Kidney (tissue), 14 donors: ENCODE results near the gene CALY. TPM values are rescaled to one million over a fixed set of nuclear protein-coding genes. Genes with fewer than 3 reads are reported as not detected.
A peak's percentile ranks its signal among the peaks of the same experiment; 100 is the strongest.

Source experiments
- DNase-seq, 5 donors: peaks; one replicate each; pipeline ENCODE4 v3.0.0-alpha.2; 2013 to 2020
- FAIRE-seq: peaks from 2 replicates; lab custom pipeline; 2012; peaks lifted over from hg19 to GRCh38; lab: Jason Lieb, UNC
- H3K27ac ChIP-seq, 2 donors: one replicate each; pipeline ENCODE4 v1.7.0; 2013; ENCODE audit warnings: low read depth in 2 of 2, low read length in 2 of 2, inconsistent platforms in 1 of 2
- H3K27me3 ChIP-seq: one replicate; pipeline ENCODE4 v1.7.1; 2013; ENCODE audit warnings: low read length, inconsistent platforms; ENCODE audit not compliant: control insufficient read depth, insufficient read depth
- H3K36me3 ChIP-seq, 3 donors: one replicate each; pipeline versions ENCODE4 v1.7.0 to v1.7.1; 2013; ENCODE audit warnings: low read length in 3 of 3, control low read depth in 1 of 3, inconsistent platforms in 1 of 3; ENCODE audit not compliant: insufficient read depth in 3 of 3, control insufficient read depth in 2 of 3
- H3K4me1 ChIP-seq, 3 donors: one replicate each; pipeline versions ENCODE4 v1.7.0 to v1.7.1; 2013; ENCODE audit warnings: low read length in 3 of 3, inconsistent platforms in 1 of 3, low read depth in 1 of 3; ENCODE audit not compliant: control insufficient read depth in 2 of 3, insufficient read depth in 2 of 3
- H3K4me3 ChIP-seq, 3 donors: one replicate each; pipeline versions ENCODE4 v1.7.0 to v1.8.1; 2013; ENCODE audit warnings: low read length in 3 of 3, control low read depth in 1 of 3, inconsistent platforms in 1 of 3
- H3K9ac ChIP-seq, 3 donors: one replicate each; pipeline versions ENCODE4 v1.7.0 to v1.7.1; 2013; ENCODE audit warnings: low read length in 3 of 3, control low read depth in 1 of 3, inconsistent platforms in 1 of 3
- H3K9me3 ChIP-seq, 3 donors: one replicate each; pipeline versions ENCODE4 v1.7.0 to v1.7.1; 2013; ENCODE audit warnings: low read length in 3 of 3, control low read depth in 1 of 3, inconsistent platforms in 1 of 3; ENCODE audit not compliant: control insufficient read depth in 2 of 3, insufficient read depth in 1 of 3
- CTCF ChIP-seq: IDR thresholded peaks from 3 replicates; pipeline ENCODE4 v1.5.1; 2012; ENCODE audit warnings: mild to moderate bottlenecking, moderate library complexity, borderline replicate concordance; ENCODE audit not compliant: insufficient read depth; ENCODE audit errors: extremely low read depth
- intact Hi-C: fragments of 100-400 bp; cut with DNase I; formaldehyde crosslinking; loops from one replicate; pipeline ENCODE4 v1.11.1; 2022
- polyA plus RNA-seq: library from polyadenylated mRNA; stranded (reverse); fragments of 350-450 nt; fragmentation: Illumina TruSeq; extraction: RNeasy Lipid Tissue Mini Kit (QIAGEN cat#74804); gene quantifications from one replicate; pipeline ENCODE4 v1.2.3, GENCODE V29; 2014; ENCODE audit warnings: low read depth, low replicate concordance; ENCODE audit not compliant: insufficient read depth
- total RNA-seq: library from RNA; stranded (reverse); fragmentation: NEBNext Ultra II Directional; extraction: Animal tissue kit (Norgen Biotek cat#: 25700); gene quantifications from one replicate; pipeline ENCODE4 v1.2.1, GENCODE V29; 2021
- donor health status: control.
- donor health status: control.
- donor health status: control.
- donor health status: control.
- donor health status: control.
- donor health status: DM: yes; HTN: yes; CAD: no.
- donor health status: Normal renal cell carcinoma (clear cell type).

The CALY gene
- total and polyA plus RNA-seq, 2 donors from 2014 or later = 0.41 to 0.54 TPM

- H3K27ac ChIP-seq = no peak overlapping the region
- no peaks in the 10 kb centered on the region for H3K36me3 ChIP-seq
- H3K27me3 ChIP-seq = no peaks in the 10 kb centered on the region
- FAIRE-seq (no peak), DNase-seq (no peak)
- H3K4me3 ChIP-seq = peak overlapping the region in 1 of 3 donors; percentile 35
- H3K4me1 ChIP-seq = no peaks in the 10 kb centered on the region
- H3K9ac ChIP-seq = no peak overlapping the region
- intact Hi-C loops = no loop called here
- H3K9me3 ChIP-seq = no peaks in the 10 kb centered on the region
- no peak for TF ChIP-seq CTCF
Measured at GRCh38 chr10:133347710-133348517, 11.2 kb upstream of the CALY start.

- Histone ChIP-seq H3K36me3 (no peaks in the 10 kb centered on the region), H3K27me3 (no peaks in the 10 kb centered on the region), H3K27ac (no peak overlapping the region), H3K9me3 (no peaks in the 10 kb centered on the region), H3K4me3 (no peak overlapping the region), H3K9ac (no peak overlapping the region), H3K4me1 (no peaks in the 10 kb centered on the region)
- no peak for FAIRE-seq
- intact Hi-C loops = no loop called here
- no peak for DNase-seq
- no peak for TF ChIP-seq CTCF
Measured at GRCh38 chr10:133346413-133346812, 9.7 kb upstream of the CALY start.

- no peak overlapping the region for H3K27ac ChIP-seq
- TF ChIP-seq CTCF = no peak
- H3K4me3 ChIP-seq = no peak overlapping the region
- no peaks in the 10 kb centered on the region for H3K27me3 ChIP-seq
- FAIRE-seq (no peak), DNase-seq (no peak)
- no peaks in the 10 kb centered on the region for H3K9me3 ChIP-seq
- no peak overlapping the region for H3K9ac ChIP-seq
- no peaks in the 10 kb centered on the region for H3K4me1 ChIP-seq
- intact Hi-C loops = no loop called here
- H3K36me3 ChIP-seq = no peaks in the 10 kb centered on the region
Measured at GRCh38 chr10:133344236-133344635, 7.5 kb upstream of the CALY start.
